Stimulated activated CD4-positive, alpha-beta T cell treated with anti-CD3 and anti-CD28 coated beads, Interleukin-2, amount 100 ng/mL, for 48 hours (primary cell): ENCODE measurements around the gene PRIM2.
A peak's percentile ranks its signal among the peaks of the same experiment; 100 is the strongest.
"Not testable (repeated sequence)": the region's sequence is repeated elsewhere in the genome, so short reads cannot be mapped to it uniquely, and the experiment has no call there.

Experiments used
- DNase-seq, 2 donors: peaks; one replicate each; pipeline ENCODE4 v3.0.0-alpha.2; 2020

PRIM2 gene, protein sequence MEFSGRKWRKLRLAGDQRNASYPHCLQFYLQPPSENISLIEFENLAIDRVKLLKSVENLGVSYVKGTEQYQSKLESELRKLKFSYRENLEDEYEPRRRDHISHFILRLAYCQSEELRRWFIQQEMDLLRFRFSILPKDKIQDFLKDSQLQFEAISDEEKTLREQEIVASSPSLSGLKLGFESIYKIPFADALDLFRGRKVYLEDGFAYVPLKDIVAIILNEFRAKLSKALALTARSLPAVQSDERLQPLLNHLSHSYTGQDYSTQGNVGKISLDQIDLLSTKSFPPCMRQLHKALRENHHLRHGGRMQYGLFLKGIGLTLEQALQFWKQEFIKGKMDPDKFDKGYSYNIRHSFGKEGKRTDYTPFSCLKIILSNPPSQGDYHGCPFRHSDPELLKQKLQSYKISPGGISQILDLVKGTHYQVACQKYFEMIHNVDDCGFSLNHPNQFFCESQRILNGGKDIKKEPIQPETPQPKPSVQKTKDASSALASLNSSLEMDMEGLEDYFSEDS

GRCh38 chr6:57317060-57317943 is at the start of gene PRIM2:
TSS of gene PRIM2 (plus strand) at chr6:57317630. CDS start at chr6:57318446, 816 bp downstream.
- peak; percentile 73 to 74 for DNase-seq

- no peak for DNase-seq
Observed at GRCh38 chr6:57268294-57268640, 49.2 kb upstream of the PRIM2 start.

DNA sequence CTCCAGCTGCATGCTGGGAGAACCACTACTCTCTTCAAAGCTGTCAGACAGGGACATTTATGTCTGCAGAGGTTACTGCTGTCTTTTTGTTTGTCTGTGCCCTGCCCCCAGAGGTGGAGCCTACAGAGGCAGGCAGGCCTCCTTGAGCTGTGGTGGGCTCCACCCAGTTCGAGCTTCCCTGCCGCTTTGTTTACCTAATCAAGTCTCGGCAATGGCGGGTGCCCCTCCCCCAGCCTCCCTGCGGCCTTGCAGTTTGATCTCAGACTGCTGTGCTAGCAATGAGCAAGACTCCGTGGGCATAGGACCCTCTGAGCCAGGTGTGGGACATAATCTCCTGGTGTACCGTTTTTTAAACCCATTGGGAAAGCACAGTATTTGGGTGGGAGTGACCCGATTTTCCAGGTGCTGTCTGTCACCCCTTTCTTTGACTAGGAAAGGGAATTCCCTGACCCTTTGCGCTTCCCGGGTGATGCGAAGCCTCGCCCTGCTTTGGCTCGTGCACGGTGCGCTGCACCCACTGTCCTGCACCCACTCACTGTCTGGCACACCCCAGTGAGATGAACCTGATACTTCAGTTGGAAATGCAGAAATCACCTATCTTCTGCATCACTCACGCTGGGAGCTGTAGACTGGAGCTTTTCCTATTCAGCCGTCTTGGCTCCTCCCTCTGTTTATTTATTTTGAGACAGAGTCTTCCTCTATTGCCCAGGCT is 43.2 kb upstream of the PRIM2 start:
- DNase-seq = not testable (repeated sequence)

DNA sequence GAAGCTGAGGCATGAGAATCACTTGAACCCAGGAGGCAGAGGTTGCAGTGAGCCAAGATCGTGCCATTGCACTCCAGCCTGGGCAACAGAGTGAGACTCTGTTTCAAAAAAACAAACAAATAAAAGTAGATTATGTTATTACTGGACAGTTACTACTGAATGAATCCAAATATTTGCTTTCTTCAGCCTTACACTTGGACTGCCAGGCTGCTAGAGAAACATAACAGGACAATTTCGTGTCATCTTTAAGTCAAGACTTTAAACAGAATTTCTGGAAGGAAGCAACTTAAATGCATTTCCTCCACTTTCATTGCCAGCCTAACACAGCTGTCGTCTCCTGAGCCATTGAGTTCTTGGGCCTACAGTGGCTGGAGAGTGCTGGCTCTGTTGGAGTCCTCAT is 42.0 kb upstream of the PRIM2 start:
- no peak for DNase-seq

DNA sequence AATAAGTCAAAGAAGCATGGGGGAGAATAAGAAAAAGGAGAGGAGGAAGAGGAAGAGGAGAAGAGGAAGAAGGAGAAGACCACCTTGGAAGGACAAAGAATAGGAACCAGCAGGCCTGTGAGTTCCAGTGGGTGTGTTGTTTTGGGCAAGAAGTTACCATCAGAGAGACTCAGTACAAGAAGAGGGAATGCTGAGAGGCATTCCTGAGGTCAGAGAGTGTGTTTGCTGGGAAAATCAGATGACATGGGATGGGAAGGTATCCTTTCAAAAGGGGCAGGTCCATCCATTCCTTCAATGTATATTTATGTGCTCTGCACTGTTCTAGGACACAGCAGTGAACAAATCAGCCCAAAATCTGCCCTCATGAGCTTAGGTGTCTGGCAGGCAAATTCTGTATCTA is 40.5 kb upstream of the PRIM2 start:
- DNase-seq = no peak

DNA sequence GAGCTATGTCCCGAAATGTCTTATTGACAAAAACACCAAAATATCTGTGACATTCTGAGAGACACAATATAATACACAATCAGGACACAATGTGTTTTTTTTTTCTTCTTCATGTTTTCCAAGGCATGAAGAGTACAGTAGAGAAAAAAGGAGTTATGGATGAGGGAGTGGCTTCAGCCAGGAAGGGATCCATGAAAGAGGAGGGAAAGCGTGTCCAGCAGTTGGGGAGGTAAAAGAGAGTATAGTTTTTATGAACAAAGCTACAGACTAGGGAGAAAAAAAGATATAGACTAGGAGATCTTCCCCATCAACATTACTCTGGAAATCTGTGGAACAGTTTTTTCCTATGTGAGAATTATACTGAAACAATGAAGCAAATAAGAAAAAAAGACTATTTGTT is 38.9 kb upstream of the PRIM2 start:
- no peak for DNase-seq

- DNase-seq = no peak
Observed at GRCh38 chr6:57279013-57279412, 38.4 kb upstream of the PRIM2 start.

DNA sequence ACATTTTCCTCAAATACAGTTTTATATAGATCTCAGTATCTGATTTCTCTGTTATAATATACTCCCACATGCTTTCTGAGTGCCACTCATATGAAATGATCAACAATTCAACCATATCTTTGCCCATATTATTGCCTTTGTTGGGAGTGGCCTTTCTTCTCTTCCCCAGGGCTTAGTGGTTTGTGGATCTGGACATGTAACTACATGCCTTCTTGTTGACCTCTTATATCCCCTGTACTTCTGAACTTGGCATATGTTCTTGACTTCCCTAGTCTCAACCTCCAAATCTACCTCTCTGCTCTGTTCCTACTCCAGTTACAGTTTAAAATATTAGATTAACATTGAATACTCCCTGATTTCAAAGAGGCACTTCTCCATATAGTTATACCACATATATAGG is 34.3 kb upstream of the PRIM2 start:
- no peak for DNase-seq

- no peak for DNase-seq
Observed at GRCh38 chr6:57283911-57284455, 33.4 kb upstream of the PRIM2 start.

- DNase-seq = not testable (repeated sequence)
Observed at GRCh38 chr6:57288136-57288535, 29.3 kb upstream of the PRIM2 start.

DNA sequence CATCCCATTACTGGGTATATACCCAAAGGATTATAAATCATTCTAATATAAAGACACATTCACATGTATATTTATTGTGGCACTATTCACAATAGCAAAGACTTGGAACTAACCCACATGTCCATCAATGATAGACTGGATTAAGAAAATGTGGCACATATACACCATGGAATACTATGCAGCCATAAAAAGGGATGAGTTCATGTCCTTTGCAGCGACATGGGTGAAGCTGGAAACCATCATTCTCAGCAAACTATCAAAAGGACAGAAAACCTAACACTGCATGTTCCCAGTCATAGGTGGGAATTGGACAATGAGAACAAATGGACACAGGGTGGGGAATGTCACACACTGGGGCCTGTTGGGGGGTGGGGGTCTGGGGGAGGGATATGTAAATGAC is 24.0 kb upstream of the PRIM2 start:
- not testable (repeated sequence) for DNase-seq

DNA sequence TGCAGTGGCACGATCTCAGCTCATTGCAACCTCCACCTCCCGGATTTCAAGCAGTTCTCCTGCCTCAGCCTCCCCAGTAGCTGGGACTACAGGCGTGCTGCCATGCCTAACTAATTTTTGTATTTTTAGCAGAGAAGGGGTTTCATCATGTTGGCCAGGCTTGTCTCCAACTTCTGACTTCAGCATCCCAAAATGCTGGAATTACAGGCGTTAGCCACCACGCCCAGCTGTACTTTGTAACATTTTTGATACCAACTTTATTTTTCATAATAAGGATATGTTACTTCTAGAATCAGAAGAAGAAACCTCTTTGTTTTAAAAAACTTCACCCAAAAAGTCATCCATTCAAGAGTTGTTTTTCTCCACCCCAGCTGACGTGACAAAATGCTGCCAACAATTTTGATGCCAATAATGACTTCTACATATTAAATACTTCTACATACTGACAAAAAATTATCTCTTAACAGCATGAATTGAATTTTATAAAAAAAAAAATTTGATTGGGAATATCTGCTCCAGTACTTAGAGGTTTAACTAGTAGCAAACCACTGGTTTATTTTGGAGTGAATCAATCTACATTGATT is 22.5 kb upstream of the PRIM2 start:
- DNase-seq = no peak

DNA sequence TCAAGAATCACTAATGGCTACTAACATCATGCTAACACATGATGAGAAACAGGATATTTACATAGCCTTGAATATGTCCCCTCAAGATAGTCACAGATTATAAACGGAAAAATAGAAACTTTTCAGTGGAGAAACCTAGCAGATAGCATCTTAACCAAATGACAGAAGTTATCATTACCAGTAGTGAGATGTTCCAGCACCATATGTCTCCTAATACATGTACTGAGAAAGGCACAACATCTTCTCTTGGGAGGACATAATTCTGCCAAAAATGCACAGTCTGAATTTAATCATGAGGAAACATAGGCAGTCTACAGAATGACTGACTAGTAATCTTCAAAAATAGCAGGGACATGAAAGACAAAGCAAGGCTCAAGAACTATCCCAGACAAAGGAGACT is 19.9 kb upstream of the PRIM2 start:
- no peak for DNase-seq

GRCh38 chr6:57298741-57299140 is 18.7 kb upstream of the PRIM2 start:
- no peak for DNase-seq

- no peak for DNase-seq
Observed at GRCh38 chr6:57301757-57302156, 15.7 kb upstream of the PRIM2 start.

DNA sequence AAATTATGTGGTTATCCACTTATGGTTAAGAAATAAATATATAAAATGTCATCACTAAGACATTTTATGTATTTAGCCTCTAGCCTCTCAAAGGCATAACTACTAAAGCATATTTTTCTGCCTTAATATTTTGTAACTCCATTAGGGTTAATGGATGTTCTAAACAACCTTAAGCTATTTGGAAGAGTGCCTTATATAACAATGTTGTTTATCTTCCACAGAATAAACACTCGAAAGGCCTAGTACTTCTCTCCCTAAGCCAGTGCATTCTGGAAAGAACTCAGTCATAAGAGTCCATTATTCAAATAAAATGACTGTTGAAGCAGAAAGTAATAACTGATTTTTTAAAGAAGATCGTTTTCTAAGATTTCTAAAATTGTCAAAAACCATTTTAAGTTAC is 15.0 kb upstream of the PRIM2 start:
- DNase-seq = no peak

- DNase-seq = no peak
Observed at GRCh38 chr6:57303931-57304681, 13.3 kb upstream of the PRIM2 start.

- no peak for DNase-seq
Observed at GRCh38 chr6:57305107-57305506, 12.3 kb upstream of the PRIM2 start.

DNA sequence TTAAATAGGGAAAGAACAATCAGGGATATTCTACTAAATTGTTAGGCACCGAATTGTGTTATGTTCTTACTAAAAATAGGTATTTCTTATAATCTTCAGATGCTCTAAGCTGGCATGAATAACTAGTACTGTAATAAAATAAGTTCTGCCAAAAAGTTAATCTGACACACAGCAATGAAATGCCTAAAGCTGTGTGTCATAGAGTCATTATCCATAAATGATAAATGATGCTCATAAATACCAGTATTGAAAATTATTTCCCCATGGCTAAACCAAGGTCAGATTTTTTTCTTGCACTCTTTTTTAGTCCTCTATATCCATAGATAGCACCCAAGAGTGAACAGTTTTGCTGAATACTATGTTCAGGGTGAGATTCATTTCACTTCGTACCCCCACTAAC is 11.7 kb upstream of the PRIM2 start:
- DNase-seq = no peak

GRCh38 chr6:57306273-57306672 is 11.2 kb upstream of the PRIM2 start:
- DNase-seq = no peak

GRCh38 chr6:57307850-57308249 is 9.6 kb upstream of the PRIM2 start:
- DNase-seq = no peak

- DNase-seq = not testable (repeated sequence)
Observed at GRCh38 chr6:57308755-57309154, 8.7 kb upstream of the PRIM2 start.
